Activated CD4-positive, alpha-beta T cell treated with anti-CD3 and anti-CD28 coated beads for 48 hours (primary cell): Measurements from ENCODE around the gene STK40.

ENCODE experiments used
- DNase-seq: peaks from one replicate; pipeline ENCODE4 v3.0.0-alpha.2; 2020

The STK40 gene

DNA sequence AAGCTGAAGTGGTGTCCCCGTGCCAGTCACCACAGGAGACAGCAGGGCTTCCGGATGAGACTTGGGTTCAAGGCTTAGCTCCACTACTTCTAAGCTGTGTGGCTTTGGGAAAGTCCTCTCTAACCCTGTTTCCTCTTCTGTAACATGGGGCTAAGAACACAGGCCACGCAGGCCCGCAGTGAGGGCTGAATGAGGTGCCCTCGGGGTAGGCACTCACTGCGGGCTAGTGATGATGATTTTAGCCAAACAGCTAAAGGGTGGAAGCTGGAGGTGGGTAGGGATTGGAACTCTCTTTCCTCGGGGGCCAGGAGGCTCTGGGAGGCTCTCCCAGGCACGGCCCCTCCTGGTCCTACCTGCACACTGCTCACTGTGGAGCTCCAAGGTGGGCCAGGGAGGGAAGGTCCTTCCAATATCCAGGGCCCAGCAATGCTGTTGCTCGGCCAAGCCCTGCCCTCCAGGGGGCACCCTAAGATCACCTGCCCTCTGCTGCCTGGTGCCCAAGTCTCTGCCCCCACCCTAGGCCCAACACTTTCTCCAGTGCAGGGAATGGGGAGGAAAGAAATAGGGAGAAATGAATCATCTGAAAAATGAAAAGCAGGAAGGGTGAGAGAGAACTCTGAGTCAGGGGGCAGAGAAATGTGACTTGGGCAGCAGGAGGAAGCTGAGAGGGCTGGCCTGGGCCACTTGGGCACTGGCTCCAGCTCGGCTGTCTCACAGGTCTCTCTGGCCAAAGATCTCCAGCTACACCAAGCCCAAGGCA, 43.1 kb downstream of the STK40 start:
- DNase-seq: peak; percentile 63

DNA sequence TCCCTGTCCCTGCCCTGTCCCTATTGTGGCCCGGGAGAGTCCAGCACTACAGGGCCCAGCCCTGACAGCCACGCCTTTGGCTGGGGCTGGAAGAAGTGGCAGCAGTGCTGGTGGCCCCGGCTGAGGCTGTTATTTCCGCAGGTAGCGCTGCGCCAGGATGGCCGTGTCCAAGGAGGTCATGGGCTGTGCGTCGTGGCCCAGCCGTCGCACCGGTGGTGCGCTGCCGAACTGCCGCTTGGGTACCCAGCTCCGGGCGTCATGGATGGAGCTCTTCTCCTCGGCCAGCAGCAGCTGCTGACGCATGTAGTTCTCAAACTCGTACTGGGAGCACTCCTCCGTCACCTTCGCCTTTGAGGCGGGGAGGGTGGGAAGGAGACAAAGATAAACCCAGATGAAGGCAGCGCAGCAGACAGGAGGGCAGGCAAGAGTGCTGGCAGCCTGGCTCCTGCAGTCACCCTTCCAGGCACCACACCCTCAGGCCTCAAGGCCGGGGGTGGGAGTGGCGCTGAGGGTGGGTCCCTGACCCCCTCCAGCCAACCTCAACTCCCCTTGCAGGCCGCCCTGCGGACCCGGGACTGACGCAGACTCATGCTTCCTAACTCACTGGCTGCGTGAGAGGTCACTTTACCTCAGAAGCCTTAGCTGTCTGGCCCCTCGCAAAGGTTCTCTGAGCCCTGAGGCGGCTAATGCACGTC, 44.0 kb downstream of the STK40 start:
- no peak for DNase-seq

DNA sequence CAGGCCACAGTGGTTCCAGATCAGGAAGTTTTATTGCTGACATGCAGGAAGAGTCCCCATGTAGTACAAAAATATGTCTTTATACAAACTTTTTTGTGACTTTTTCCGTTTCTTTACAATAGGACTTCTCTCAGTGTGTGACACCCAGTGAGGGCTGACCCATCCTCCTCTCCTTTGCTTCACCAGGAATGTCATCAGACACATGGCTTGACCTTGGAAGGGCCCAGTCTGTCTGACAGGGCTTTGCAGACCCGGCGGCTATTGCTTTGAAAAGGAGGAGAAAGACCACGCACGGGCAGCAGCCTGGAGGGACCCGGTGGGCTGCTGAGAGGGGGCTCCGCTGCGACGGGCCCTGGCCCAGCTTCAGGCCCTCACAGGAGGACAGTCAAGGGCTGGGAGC, 46.1 kb downstream of the STK40 start:
- DNase-seq: no peak

DNA sequence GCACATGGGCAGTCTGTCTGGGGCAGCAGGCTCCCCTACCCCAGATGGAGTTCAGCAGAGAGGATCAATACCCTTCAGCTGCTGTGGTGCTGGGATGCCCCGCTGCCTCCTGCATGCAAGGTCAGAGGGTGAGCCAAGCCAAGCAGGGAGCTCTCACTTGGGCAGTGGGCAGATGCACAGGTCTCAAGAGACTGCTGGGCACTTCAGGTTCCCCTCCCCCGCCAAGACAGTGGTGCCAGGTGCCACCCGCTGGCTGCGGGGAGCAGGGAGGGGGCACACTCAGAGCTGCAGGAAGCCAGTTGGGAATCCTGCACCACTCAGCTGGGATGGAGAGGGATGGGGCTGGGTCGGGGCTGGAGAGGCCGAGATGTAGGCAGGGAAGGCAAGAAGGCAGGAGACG, 46.5 kb downstream of the STK40 start:
- DNase-seq: no peak

DNA sequence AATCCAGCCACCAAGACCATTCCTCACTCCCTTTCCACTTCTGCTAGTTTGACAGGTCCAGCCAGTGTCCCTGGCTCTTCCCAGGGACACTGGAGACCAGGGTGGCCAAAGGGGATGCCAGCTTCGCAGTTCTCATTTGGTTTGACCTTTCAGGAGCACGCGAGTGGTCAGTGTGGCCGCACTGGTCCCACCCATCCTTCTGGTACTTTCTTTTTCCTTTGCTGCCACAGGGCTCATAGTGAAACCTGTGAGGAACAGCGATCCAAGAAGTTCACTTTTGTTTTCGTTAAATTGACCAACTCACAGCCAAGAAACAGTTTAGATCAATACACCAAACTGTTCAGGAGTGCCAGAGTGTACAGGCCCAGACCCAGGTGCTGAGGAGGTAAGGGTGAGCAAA, 47.9 kb downstream of the STK40 start:
- no peak for DNase-seq

DNA sequence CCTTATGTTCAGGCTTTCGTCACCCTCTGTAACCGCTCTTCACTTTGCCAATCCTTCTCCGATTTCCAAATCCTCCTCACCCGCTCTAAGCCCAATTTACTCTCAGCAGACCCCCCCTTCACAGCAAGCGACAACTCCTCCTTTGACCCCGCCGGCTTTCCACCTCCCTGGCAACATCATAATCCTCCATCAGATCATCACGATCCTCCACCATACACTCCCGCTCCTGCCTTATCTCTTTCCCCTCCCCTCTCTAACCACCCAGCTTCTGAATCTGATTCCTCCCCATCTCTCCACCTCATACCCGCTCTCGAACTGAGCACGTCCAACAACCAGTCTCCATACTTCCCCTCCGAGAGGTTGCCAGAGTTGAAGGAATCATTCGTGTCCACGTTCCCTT, 54.8 kb downstream of the STK40 start:
- no peak for DNase-seq

DNA sequence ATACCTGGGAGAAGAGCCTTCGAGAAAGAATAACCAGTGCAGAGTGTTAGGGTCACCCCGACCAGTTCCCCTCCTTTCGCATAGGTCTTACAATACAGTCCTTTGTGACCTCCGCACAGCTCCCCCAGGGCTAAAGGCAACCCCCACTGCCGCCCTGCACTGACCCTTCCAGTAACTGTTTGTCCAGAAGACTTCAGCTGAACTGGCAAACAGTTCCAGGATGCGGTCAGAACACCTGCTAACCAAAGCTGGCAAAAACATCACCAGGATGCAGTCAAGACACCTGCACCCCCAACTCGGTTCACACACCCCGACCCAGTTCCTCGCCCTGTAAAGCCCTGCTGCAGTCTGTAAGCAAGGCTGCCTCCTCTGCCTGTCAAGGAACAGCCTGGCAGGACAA, 55.9 kb downstream of the STK40 start:
- no peak for DNase-seq

DNA sequence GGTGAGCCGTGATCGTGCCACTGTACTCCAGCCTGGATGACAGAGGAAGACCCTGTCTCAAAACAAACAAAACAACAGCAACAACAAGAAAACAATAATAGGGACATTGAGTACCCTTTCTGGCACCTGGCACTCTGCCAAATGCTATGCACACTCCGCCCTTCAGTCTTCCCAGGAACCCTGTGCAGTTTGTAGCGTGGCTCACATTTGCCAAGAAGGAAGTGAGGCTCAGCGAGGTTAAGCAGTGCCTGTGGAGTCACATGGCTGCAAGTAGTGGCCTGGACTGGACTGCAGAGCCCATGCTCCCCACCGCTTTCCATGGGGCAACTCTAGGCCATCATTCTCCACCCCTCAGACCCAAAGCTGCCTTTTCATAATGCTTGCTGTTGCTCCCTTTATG, 57.0 kb downstream of the STK40 start:
- DNase-seq: no peak

DNA sequence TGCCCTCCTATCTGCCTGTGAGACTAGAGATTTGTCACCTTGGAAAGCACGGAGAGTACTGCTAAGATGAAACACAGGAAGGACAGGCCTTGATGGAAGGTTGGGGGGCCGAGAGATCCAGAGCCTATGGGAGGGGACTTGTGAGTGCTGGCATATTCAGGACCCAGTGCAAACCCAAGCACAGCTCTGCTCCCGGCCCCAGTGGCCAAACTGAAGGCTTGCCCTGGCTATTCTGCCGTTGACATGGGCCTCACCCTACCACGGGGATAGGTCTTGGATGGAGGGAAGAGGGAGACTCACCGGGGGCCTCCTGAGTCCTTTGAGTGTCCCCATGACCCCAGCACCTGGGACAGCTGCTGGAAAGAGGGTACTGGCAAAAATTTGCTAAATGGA, 57.6 kb downstream of the STK40 start:
- DNase-seq: no peak

DNA sequence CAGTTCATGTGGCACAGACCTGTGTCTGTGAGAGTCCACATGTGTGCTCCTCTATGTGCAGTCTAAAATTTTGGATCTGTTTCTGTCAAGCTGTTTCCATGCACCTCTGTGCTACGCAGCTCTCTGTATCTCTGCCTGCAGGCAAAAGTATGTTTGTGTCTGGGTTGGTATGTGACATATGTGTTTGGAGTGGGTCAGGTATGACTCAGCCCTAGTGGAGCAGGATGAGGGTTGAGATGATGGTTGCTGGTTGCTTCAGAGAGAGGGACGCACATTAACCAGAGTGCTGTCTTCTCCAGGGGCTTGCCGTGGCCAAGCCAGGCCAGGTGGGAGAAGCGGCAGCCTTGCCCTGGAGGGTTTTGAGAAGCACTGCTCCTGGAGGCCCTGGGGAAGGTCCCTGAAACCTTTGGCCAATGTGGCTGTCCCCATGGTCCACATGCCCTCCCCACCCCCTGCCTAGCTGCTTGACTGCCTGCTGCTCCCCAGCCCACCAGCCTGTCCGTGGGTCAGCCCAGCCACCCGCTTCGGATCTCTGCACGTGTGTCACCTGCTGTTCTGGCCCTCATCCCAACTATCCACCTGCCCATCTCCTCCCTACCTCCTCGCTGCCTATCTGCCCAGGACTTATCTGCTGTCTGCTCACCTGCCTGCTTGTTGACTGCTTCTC, 58.2 kb downstream of the STK40 start:
- no peak for DNase-seq

DNA sequence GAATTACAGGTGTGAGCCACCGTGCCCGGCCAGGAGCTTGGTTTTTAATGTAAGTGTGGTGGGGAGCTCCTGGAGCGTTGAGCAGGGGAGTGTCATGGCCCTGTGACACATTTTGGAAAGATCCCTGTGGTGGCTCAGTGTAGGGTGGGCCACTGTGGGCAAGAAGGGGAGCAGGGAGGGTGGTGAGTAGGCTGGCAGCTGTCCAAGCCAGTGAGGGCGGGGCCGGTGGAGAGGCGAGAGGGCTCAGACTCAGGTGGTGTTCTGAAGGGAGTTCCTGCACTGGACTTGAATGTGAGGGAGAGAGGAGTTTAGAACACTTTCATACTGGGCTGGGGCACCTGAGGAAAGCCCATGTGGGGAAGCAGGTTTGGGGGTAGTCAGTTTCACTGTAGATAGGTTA, 59.2 kb downstream of the STK40 start:
- DNase-seq: no peak

DNA sequence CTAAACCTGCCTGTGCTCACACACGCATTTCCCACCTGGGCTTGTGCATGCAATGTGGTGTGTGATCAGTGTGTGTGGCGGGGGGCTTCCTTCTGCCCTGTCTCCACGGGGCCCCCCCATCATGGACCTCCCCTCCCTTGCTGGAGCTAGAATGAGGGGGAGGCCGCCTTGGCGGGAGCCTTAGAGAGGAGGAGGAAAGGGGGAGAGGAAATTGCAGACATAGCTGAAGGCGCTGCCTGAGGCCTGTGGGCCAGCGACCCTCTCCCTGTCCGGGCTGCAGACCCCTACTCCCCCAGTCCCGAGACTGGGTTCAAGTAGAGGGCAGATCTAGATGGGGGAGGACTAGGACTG, 61.4 kb downstream of the STK40 start:
- no peak for DNase-seq

DNA sequence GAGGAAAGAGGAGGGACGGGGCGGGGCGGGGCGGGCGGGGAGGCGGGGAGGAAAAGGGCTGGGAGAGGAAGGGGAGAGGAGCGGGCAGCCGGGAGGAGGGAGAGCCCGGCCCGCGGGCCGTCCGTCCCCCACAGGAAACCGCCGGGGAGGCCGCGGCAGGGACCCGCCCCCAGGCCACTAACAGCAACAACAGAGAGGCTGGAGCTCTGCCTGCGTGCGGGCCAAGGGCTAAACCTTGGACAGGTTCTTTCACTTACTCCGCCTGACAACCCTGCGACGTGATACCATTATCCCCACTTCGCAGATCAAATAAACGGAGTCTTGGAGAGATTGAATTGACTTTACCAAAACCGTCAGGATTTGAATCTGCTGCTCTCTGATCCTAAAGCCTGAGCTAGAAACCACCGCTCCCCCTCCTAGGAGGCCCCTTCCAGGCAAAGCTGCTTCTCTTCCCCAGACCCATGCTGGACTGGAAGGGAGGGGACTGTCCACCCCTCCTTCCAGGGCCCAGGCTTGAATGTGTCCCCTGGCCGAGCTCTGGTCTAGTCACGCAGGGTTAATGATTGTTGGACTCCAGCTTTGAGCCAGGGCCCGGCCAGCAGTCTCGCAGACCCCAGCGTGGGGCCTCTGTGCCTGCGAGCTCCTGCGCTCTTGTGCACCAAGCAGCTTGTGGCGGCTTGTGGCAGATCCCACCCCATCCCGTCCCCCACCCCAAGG, 61.9 kb downstream of the STK40 start, which contains the start of gene EVA1B:
TSS of gene EVA1B (minus strand) at position 10 of the 717 bp plus-strand sequence. CDS start 608 bp downstream, outside the sequence.
- DNase-seq: peak; percentile 48

DNA sequence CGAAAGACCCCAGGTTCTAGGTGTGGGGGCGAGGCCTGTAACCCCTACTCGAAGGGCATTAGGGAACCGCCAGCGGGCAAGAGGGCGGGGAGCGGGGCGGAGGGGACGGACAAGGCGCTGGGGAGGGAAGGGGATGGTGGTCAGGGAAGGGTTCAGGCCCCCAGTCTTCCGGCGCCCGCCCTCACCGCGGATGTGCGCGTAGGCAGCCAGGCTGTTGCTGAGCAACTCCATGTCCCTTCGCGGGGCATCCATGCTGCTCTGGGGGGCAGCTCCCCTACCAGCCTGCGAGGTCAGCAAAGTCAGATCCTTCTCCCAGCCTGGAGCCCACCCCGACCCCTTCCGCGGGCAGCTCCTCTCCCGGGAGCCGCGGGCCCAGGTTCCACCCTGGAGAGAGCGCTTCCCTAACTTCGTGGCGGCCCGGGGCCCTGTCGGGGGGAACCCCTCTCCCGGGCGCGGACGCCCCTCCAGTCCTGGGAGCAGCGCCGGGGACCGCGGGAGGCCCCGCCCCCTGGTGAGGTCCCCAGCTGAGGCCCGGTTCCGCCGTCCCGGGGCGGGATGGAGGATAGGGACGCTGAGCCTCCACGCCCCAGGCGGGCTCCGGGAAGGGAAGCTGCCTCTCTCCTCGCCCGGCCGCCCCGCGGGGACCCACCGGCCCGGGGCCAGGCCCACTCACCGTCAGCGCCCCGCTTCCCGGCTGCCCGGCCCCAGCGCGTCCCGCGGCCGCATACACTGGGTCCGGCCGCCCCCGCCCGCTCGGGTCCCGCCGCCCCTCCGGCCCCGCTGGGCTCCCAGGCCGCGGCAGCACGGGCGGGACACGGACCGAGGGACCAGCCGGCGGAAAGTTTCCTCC, 62.7 kb downstream of the STK40 start:
- peak; percentile 51 for DNase-seq

DNA sequence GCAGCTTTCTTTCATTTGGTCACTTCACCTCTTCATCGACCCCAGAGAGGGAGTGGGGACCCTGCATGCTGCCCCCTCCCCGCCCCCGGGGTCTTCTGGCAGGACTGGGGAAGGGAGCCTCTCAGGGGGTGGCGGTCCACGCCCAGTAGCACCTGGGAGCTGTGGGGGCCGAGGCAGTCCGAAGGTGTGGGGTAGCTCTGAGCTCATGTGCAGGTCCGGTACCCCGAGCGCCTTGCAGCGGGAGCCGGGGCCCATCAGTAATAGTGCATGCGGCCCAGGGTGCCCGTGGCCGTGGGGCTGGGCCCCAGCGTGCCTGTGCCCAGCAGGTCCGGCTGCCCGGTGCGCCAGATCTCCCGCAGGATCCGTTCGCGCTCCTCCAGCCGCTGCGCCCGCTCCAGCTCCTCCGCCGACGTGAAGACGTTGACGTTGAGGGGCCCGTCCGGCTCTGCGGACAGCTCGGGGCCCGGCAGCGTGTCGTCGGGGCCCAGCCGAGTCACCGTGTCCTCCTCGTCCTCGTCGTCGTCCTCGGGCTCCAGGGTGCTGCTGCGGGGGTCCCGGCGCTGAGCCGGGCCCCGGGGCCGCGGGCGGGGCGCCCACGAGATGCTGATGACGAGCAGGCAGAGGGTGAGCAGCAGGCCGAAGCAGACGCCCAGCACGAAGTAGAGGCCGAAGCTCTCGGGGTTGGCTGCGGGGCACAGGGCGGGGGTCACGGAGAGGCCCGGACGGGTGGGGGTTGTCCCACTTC, 63.5 kb downstream of the STK40 start:
- DNase-seq: no peak

DNA sequence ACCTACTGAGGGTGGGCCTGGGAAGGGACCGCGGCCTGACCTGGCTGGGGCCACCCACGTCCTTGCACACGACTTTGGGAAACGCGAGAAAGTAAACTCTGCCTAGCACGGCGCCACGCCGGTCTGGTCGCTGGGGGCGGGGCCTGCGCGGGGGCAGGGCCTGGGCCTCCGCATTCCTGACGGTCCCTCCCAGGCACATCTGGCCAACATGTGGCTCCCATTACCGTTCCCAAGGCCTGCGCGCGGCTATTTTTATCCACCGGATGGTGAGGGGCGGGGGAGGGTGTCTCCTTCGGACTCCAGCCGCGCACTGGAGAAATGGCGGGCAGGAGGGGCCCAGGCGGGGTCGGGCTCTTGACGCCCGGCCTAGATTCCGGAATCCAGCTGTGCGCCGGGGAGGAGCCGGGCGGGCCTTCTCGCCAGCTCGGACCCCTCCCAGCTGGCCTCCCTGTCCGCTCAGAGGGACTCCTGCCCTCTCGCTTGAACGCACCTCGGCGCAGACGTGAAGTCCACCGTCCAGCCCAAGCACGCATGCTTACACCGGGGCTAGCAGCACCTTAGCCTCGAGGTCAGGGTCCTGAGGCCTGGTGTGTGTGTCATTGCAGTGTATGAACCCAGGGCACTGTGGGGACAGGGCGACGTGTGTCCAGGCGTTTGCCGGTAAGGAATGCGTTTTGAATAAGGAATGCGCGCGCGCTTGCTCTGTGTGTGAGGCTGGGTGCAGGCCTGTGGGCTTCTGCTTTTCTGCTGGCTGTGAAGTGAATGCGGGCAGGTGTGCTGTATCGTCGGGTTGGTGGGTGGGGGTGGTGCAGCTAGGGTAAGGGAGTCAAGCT, 64.4 kb downstream of the STK40 start:
- peak; percentile 62 for DNase-seq

DNA sequence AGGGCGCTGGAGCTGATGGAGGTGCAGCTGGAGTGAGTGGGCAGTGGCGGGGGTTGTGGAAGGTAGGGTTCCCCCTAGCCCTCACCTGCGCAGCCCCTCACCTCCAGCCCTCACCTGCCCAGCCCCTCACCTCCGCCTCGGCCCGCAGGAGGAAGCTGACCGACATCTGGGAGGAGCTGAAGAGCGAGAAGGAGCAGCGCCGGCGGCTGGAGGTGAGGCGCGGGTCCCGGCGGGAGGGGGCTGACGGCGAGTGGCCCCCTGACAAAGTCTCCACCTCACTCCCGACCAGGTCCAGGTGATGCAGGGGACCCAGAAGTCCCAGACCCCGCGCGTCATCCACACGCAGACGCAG, 65.0 kb downstream of the STK40 start:
- DNase-seq: no peak

DNA sequence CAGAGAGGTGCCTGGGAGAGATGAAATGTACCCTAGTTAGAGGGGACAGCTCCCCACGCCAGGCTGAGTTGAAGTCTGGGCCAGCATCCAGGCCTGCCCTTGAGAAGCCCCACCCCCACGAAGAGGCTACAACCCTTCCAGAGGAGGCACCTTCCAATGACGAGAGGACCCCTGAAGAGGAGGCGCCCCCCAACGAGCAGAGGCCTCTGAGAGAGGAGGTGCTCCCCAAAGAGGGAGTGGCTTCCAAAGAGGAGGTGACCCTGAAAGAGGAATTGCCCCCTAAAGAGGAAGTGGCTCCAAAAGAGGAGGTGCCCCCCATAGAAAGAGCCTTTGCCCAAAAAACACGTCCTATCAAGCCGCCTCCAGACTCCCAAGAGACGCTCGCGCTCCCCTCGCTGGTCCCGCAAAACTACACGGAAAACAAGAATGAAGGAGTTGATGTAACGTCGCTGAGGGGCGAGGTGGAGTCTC, 65.4 kb downstream of the STK40 start:
- DNase-seq: no peak

DNA sequence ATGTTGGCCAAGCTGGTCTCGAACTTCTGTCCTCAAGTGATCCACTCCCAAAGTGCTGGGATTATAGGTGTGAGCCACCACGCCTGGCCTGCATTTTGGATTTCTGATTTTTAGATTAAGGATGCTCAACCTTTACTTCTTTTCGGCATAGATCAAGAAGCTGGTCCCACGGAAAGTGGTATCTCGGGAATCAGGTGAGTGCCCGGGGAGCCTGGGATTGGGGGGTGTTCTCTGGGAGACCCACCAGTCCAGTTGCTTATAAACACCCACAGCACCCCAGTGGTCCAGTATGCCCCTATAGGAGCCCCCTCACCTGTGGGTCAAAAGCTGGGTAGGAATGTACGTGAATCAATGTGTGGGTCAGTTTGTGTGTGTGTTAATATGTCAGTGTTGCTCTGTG, 76.3 kb downstream of the STK40 start:
- DNase-seq: no peak

DNA sequence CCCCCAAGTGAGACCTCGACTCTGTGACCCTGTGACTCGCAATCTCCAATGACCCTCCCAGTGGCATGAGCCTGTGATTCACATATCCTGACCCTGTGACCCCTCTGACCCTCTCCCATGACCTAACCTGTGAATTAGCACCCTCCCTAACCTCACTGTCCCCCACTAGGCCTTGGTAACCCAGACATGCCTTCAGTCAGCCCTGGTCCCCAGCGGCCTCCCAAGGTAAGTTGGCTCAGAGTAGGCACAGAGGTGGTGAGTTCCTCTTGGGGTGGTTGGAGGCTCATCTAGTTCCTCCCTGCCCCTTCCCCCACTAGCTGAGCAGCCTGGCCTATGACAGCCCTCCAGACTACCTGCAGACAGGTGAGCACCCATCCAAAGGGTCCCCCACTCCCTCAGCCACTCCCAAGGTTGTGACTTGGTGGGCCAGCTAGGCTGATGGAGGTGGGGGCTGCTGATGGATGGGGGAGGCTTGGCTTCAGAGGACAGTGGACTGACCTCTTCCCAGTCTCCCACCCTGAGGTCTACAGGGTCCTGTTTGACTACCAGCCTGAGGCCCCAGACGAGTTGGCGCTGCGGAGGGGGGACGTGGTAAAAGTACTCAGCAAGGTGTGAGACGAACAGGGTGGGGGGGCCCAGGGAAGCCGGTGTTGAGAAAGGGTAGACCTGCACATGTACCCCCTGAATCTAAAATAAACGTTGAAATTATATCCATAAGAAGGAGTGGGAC, 78.0 kb downstream of the STK40 start:
- no peak for DNase-seq
